GM04504 (cell line): Measurements from ENCODE around the gene DIP2C.
"Not testable (repeated sequence)": the region's sequence is repeated elsewhere in the genome, so short reads cannot be mapped to it uniquely, and the experiment has no call there.

Source experiments
- DNase-seq: peaks from one replicate; pipeline ENCODE4 v3.0.0-alpha.2; 2012; ENCODE audit warnings: low read depth

DIP2C gene

DNA sequence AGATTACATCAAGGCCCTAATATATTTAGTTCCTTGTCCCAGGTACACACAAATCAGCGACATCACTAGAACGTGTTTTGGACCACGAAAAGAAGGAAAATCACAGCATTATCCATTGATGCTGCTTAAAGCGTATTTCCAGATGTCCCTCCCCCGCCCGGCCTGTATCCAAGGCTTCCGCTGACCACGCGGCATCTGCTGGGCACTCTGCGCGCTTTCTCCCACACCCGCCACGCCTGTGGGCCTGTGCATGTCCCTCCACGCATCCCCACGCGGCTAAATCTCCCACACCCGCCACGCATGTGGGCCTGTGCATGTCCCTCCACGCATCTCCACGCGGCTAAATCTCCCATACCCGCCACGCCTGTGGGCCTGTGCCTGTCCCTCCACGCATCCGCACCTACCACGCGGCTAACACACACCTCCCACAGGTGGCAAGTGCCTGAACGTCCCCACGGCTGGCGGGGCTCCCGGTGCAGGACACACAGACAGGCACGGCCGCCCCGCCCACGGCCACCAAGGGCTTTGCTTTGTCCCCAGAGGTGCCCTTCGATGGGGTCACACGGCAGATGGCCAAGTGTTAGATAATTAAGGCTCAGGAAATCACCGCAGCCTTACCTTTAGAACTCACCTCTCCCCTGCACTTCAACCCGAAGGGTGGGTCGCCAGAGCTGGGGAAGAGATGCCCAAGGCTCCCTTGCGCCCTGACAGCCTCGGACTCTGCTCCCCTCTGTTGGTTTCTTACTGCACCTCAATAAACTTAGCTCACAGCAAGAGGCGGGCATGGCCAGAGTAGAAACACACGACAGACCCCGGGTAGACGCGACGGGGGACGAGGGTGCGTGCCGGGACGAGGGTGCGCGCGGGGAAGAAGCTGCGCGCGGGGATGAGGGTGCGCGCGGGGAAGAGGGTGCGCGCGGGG is 49.5 kb downstream of the DIP2C start:
- no peak for DNase-seq

DNA sequence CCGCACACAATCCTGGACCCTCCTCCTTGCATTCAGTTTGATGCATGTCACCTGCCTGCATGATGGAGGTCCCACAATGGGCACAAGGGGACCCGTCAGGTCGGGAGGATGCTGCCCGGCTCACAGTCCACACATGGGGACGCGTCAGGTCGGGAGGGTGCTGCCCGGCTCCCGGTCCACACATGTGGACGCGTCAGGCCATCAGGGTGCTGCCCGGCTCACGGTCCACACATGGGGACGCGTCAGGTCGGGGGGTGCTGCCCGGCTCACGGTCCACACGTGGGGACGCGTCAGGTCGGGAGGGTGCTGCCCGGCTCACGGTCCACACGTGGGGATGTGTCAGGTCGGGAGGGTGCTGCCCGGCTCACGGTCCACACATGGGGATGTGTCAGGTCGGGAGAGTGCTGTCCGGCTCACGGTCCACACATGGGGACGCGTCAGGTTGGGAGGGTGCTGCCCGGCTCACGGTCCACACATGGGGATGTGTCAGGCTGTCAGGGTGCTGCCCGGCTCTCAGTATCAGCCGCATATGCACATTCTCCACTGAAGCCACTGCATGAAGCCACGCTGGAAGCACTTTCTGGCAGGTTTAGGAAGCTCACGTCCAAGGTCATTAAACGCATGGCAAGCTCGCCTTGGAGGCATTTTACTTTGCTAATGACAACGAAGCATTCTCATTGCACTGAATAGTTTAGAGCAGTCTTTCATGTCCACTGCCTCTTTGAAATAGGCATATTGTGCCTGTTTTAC is 50.3 kb downstream of the DIP2C start:
- DNase-seq: no peak

DNA sequence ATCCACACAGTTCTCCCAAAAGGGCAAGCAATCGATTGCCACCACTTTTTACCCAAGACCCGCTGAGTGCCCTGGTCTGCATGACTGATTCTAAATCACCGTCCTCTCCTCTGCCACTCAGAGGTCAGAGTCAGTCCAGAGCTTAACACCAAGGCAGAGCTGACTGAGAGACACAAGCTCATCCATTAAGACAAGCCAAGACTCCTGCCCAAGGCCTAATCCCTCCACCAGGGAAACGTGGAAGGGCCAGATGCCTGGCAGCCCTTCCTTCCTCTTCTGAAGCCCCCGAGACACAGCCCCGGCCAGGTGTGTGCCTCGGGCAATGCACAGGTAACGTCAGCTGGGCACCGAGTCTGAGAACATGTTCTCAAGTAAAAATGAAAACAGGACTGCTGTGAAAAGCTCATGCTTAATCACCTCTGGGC is 51.7 kb downstream of the DIP2C start:
- DNase-seq: no peak

DNA sequence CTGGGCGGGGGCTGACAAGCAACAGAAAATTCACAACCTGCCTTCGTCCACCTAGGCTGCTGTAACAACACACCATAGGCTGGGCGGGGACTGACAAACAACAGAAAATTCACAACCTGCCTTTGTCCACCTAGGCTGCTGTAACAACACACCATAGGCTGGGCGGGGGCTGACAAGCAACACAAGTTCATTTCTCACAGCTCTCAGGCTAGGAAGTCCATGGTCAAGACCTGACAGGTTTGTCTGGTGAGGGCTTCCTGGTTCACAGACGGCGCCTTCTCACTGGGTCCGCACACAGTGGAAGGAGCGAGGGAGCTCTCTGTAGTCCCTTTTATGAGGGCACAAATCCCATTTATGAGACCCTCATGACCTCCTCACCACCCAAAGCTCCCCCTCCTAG is 52.2 kb downstream of the DIP2C start:
- DNase-seq: no peak

DNA sequence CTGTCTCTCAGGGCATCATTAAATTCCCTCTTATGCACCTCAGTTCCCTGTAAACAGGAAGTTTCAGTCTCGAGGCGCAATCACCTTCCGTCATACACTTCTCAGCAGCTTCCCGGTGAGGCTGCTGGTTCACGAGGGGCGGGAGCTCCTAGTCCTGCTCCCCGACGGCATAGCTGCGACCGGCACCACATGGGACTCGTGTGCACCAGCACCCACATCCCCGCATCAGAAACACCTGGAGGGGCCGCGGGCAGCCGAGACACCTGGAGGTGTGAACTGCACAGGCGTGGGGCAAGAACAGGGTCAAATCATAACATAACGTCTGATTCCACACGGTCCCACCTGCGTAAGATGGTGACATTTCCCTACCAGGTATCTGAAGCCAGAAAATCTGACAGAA is 52.7 kb downstream of the DIP2C start:
- DNase-seq: no peak

DNA sequence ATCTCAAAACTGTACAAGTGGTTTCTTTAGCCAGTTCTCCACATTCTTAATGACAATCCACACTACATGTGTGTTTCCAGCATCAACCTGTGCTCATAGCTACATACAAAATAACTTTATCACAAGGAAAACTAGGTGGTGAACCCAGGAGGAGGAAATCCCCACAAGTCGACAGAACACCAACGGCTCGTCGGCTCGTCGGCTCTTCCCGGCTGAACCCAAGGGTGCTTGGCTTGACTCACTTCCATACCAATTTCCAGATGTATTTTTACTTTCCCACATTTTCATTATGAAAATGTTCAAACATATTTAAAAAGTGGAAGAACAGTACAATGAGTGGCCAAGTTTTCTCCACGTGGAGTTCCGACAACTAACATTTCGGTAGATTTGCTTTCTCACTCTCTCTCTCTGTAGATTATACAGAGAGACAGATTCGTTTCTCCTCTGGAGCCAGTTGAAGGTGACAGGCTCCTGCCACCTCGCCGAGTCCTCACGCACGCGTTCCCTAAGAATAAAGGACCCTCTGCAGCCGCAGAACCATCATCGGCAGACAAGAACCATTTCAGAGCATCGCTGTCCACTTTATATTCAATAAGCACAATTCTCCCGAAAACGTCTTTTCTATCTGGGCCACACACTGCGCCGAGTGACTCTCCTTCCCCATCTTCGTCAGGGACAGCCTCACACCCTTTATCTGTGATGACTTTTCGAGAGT is 53.3 kb downstream of the DIP2C start:
- DNase-seq: no peak

DNA sequence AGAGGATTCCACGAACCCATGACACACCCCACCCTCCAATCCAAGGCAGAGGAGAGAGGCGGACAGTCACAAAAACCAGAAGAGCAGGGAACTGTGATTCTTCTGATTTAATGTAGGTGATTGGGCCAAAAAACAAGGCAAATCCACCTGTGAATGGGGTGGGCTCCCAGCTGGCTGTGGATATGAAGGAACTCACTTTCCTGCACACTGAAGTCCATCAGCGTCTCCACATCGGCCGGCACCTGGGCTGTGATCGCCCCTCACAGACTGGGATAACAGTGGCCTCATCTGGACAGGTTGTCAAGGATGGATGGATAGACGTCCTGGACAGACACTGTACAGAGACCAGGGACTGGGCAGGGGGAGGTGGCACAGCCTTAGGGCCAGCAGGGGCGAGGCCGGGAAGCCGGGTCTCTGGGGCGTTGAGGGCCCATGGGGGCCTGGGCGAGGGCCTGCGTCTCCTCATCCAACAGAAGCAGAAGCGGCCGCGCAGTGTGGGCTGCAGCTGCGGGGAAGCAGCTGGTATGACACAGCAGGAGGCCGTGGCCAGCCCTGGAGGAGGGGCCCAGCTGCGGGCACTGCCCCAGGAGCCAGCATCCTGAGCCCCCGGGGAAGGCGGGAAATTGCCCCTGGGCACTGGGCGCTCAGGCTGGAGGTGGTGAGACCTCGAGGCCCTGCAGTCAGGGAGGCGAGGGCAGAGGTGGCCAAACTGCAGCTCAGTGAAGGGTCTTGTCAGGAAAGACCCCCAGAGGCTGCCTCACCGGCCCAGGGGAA is 54.2 kb downstream of the DIP2C start:
- no peak for DNase-seq

DNA sequence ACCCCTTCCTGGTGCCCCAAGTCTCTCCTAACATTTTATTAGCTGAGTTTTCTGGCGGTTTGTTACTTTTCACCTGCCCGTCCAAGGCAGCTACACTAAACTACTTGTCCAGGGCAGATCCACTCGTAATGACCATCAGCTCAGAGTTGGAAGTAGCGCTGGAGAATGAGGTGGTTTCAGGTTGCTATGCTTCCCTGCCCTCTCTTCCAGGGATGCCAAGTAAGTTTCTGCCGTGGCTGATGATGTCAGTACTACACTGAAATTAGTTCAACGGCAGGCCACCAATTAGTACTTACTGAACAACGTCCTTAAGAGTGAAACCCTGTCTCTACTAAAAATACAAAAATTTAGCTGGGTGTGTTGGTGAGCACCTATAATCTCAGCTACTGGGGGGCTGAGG is 55.2 kb downstream of the DIP2C start:
- DNase-seq: no peak

DNA sequence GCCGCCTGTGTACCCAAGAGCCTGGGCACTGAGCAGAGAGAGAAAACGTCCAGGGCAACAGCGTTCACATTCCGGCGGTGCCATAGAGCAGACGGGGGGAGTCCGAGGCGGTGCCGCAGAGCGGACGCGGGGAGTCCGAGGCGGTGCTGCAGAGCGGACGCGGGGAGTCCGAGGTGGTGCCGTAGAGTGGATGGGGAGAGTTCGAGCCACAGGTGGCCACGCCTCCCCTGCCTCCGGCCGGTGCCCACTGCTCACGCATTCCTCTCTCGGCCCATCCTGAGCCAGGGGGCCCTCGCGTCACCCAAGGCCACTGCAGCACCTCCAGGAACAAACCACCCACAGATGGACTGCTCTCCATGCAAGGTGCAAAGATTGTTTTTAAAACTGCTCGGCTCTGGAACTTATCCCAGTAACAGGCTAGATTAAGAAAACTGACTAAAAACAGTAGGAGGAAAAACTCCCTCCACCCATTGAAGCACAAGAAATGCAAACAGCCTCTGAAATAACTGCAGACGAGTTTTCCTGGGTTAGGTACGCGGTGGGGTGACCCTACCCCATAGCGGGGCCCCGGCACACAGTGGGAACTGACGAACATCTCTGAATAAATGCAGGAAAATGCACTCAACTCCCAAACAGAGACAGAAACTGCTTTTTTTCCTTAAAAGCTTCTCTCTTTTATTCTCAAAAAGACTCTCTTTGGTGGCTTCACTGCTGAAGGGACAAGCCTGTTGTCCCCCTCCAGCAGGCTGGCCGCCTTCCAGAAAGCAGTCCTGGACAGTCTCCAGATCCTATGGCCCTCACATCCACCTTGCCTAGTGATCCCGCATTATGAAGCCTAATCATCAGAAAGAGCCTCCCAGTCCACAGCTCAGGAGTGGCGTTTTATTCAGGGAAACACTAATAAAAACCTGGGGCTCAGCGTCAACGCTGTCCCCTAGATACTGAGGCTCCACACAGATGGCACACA is 55.9 kb downstream of the DIP2C start:
- no peak for DNase-seq

DNA sequence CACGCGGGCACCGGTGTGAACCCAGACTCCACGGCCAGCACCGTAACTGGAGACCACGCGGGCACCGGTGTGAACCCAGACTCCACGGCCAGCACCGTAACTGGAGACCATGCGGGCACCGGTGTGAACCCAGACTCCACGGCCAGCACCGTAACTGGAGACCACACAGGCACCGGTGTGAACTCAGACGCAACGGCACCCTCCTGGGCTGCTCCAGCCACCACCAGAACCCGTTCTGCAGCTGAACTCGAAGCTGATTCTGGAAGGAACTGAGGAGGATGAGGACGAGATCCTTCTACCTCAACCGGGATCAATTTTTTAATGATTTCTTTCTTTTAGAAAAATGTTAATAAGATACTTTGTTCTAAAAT is 56.7 kb downstream of the DIP2C start:
- DNase-seq: not testable (repeated sequence)

DNA sequence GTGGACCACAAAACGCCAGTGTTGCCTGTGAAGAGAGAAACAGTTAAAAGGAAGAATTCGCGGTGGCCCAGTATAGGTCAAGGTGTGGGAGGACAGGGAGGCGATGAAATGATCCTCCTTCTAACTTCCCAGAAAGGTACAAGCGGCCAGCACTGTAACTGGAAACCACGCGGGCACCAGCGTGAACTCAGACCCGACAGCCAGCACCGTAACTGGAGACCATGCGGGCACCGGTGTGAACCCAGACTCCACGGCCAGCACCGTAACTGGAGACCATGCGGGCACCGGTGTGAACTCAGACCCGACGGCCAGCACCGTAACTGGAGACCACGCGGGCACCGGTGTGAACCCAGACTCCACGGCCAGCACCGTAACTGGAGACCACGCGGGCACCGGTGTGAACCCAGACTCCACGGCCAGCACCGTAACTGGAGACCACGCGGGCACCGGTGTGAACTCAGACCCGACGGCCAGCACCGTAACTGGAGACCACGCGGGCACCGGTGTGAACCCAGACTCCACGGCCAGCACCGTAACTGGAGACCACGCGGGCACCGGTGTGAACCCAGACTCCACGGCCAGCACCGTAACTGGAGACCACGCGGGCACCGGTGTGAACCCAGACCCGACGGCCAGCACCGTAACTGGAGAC is 57.2 kb downstream of the DIP2C start:
- DNase-seq: not testable (repeated sequence)

DNA sequence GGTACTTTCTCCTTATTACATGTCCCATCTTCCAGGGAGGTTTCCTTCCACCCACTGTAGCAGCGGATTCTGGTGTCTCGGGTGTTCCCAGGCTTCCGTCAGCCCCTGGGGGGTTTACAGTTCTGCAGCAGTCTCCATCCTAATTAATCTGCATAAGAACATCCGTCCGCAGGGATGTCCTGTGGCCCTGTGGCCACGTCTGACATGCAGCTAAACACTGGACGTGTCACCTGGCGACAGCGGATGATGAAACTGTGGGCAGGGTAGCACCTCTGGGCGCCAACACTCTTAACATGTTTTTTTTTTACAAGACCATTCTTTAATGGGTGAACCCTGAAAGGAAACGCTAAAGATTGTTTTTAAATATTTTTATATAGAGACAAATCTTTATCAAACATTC is 58.2 kb downstream of the DIP2C start:
- no peak for DNase-seq

DNA sequence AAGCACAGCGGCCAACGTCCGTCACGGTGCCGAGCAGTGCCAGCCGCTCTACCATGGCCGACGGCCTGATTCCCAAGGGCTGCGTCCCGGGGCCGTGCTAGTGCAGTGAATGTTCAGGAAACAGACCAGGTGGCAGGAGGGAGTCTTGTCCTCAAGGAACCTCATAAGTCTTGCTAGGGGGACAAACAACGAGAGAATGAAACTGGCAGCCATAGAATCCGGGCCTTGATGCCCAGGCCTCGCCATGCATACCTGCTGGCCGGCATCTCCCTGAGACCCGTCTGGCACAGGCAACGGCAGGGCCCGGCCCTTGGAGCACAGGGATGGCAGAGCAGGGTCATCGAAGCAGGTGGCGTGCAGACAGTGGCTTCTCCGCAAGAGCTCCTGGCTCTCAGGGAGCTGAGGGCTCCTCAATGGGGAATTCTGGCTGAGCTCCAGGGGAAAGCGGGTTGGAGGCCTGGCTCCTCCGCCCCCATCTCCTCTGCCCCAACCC is 58.8 kb downstream of the DIP2C start:
- DNase-seq: no peak

DNA sequence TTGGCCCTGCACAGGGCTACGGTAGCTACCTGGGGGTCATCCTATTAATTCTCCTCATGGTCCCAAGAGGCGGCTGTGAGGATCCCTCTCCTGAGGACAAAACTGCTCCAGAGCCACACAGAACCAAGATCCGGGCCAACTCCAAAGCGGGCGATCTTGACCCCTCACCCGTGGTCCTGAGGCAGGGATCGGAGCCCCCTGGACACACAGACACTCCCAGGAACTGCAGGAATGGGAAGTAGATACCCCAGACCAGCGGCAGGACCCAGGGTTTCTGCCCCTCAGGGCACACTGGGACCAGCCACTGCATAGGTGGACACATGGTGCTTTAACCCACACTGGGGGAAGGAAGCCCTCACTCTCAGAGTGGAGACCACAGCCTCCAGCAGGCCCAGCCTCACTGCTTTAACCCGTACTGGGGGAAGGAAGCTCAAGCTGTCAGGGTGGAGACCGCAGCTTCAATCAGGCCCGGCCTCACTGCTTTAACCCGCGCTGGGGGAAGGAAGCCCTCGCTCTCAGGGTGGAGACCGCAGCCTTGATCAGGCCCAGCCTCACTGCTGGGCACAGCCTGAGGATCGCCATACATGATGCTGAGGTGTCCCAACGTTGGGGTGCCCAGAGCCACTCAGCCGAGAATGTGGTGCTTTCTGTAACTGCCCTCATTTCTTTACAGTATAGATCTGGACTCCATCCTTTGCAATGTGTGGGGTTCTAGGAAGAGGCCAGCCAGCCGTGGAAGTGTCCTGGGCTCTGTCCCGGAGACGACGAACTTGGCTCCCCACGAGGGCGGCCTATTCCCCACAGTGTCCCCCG is 60.1 kb downstream of the DIP2C start:
- no peak for DNase-seq

DNA sequence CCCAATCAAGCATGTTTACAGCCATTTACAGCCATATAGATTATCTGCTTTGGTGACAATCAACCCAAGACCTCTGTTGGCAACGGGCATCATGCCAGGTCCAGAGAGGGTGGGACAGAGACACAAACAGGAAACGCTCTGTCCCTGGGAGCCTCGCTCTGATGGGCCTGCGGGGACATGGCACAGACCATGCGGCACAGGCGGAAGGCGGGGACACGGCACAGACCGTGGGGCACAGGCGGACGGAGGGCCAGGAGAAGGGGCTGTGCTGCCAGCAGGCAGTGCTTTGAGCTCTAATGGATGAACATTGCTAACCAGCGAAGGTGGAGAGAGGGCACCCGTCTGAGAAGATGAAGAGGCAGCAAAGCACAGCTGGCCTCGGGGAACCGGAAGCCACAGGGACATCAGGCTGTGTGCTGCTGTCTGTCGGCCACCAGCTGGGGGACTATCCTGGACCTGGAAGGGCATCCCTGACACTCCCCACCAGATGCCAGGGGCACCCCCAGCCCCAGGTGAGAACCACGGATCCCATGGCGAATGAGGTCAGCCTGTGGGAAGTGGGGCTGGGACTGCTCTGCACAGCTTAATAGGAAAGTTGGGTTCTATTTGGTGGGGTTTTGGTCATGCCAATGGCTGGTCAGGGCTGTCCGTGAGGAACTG is 61.0 kb downstream of the DIP2C start:
- no peak for DNase-seq

DNA sequence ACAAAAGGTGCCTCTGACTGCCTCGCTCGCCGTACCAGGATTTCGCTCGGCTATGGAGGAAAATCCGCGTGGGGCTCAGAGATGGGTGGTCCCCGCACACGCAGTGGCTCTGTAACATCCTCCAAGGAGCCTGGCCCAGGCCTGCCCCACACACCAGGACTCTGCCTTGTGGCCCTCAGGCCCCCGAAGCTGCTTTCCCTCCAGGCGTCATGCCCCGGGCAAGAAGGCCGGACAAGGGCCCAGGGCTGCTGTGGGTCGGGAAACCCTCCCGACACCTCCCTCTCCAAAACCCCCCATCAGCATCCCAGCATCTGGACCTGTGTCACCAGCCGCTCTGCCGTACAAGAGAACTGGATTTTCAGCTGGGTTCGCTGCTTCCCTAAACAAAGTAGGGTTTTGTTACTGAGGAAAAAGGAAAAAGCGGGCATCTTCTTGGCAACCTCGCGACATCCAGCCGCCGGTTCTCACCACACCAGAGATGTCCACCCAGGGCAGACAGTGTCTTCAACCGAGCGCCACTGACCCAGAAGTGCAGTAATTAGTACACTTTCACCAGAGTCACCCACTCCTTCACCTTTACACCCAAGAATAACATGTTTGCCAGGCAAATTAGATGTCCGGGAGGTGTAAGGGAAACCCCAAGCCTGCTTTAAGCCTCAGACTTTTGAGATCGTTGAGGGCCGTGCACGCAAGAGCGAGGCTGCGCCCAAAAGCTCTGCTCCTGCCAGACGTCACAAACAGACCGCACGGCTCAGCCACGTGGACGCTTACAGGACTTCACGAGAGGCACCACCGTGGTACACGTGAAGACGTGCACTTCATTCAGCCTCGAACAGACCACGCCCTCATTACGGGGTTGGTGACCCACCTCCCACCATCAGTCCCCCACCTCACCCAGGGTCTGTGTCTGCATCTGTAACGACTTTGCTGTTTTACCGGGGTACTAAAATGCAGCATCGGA is 62.2 kb downstream of the DIP2C start:
- no peak for DNase-seq
